Loucy (cell line): Measurements from ENCODE around the gene PLEKHA7.

ENCODE experiments used
- CTCF ChIP-seq: fragments of 200-600 bp; sonication (generic); conservative IDR thresholded peaks from 2 replicates; pipeline ENCODE4 v1.5.1; 2014; ENCODE audit warnings: mild to moderate bottlenecking, antibody characterized with exemption, low read length
- EZH2phosphoT487 ChIP-seq: fragments of 200-600 bp; IDR thresholded peaks from 2 replicates; pipeline ENCODE4 v1.6.1; 2018; ENCODE audit warnings: antibody characterized with exemption, mild to moderate bottlenecking, moderate library complexity, borderline replicate concordance

- TF ChIP-seq CTCF (no peak), EZH2phosphoT487 (no peak)
Measured at GRCh38 chr11:16844268-16844771, 169.9 kb downstream of the PLEKHA7 start.
